GM15510 (cell line): ENCODE results near the gene TUBGCP5.

Experiments used
- POLR2A ChIP-seq: IDR thresholded peaks from 3 replicates; pipeline ENCODE4 v1.6.1; 2011; ENCODE audit warnings: borderline replicate concordance; ENCODE audit not compliant: insufficient read length; ENCODE audit errors: extremely low read depth

Gene TUBGCP5

DNA sequence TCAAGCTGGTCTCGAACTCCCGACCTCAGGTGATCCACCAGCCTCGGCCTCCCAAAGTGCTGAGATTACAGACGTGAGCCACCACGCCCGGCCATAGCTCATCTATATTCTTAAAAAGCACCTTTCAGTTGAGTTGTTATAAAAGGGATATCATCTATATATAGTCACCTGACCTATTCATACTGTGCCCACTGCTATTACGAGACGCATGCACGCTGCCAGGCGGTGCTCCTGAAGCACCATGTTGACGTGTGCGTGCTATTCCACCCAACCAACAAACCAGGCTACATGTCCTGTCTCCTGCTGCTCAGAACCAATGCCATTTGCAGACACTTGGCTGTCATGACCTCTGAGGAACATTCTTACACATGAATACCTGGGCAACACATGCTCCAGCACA, 76.8 kb downstream of the TUBGCP5 start:
- no peak for TF ChIP-seq POLR2A

DNA sequence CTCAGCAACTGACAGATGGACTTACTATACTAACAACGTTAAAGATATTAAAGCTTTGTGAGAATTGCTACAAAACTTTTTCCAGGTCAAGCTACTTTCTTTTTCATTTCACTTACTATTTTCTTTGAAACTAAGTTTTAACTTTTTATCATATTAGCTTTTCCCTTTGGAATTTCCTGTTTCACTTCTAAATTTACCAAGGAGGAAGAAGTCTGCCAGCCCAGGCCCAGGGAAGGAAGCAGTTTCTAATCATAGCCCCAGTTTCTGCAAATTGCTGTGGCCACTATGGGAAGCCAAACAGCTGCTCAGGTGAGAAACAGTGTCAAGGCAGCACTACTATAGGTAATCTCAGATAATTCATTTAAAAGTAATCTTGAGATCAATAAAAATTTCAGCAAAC, 77.6 kb downstream of the TUBGCP5 start:
- TF ChIP-seq POLR2A: no peak

- TF ChIP-seq POLR2A: no peak
These were observed 78.8 kb downstream of the TUBGCP5 start for GRCh38 chr15:22960556-22960955.

- no peak for TF ChIP-seq POLR2A
These were observed 79.2 kb downstream of the TUBGCP5 start for GRCh38 chr15:22960126-22960525.

- no peak for TF ChIP-seq POLR2A
These were observed 79.9 kb downstream of the TUBGCP5 start for GRCh38 chr15:22959321-22960101.

GRCh38 chr15:22958487-22959280, 80.7 kb downstream of the TUBGCP5 start:
- TF ChIP-seq POLR2A: no peak

DNA sequence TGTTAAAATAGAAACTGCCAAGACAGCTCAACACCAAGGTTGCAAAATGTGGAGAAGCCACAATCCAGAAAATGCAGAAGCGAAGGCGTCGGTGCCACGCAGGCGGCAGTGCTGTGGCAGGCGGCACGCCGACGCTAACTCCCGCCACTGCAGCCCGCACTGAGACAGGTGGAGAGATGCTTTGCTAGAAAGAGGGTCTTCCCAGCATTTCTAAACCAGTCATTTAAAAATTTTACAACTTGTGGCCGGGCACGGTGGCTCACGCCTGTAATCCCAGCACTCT, 82.5 kb downstream of the TUBGCP5 start:
- no peak for TF ChIP-seq POLR2A

GRCh38 chr15:22956257-22956977, 83.0 kb downstream of the TUBGCP5 start:
- TF ChIP-seq POLR2A: no peak

GRCh38 chr15:22955544-22956119, 83.7 kb downstream of the TUBGCP5 start:
- TF ChIP-seq POLR2A: no peak

GRCh38 chr15:22954798-22955543, 84.4 kb downstream of the TUBGCP5 start:
- TF ChIP-seq POLR2A: no peak

DNA sequence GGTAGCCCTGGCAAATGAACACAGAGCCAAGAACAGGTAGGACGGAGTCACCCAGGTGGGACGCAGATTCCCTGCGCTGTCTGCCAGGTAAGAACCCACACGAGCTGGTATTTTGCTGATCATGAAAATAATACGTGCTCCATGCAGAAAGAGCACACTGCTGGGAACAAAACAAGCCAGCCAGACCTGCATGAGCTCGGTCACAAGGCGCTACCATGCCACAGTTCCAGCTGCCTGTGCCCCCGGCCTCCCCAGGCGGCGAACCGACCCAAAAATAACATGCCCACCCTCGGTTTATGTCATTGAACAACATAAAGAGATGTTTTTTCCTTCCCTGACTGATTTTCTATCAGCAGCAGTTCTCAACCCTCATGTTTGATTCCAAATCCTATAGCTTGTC, 85.0 kb downstream of the TUBGCP5 start:
- no peak for TF ChIP-seq POLR2A

- no peak for TF ChIP-seq POLR2A
These were observed 86.4 kb downstream of the TUBGCP5 start for GRCh38 chr15:22952796-22953579.

GRCh38 chr15:22951381-22952280, 87.7 kb downstream of the TUBGCP5 start:
- TF ChIP-seq POLR2A: no peak
